SH-SY5Y (cell line): ENCODE results near the gene LAGE3.

Source experiments
- GATA2 ChIP-seq: IDR thresholded peaks from 2 replicates; pipeline ENCODE4 v1.6.1; 2011; ENCODE audit warnings: mild to moderate bottlenecking, low read depth, low read length
- GATA3 ChIP-seq: IDR thresholded peaks from 2 replicates; pipeline ENCODE4 v1.6.1; 2011; ENCODE audit warnings: low read depth, mild to moderate bottlenecking, low read length, moderate library complexity

- TF ChIP-seq GATA2 (no peak), GATA3 (no peak)
Measured at GRCh38 chrX:154436374-154436982, 42.6 kb downstream of the LAGE3 start.
